ENCODE results near the gene AFAP1L2. TPM values are rescaled to one million over a fixed set of nuclear protein-coding genes. Genes with fewer than 3 reads are reported as not detected.

The AFAP1L2 gene
- polyA plus RNA-seq, 1 experiment, result 0.22 TPM

- DNase-seq (ENCODE audit: low read depth), result no peak
- no peak for TF ChIP-seq CTCF (IDR thresholded peaks at IDR 0.05; ENCODE audit: insufficient read depth, low read depth, low read length)
- POLR2A ChIA-PET, result no interaction called here
- Histone ChIP-seq H3K36me3 (ENCODE audit: control insufficient read depth, insufficient read depth, low read length) (no peaks in the 10 kb centered on the region), H3K27me3 (ENCODE audit: control insufficient read depth, insufficient read depth, low read length) (0 out of 2 replicates have a peak, but pooled peaks cover 1% of the 10 kb centered on the region), H3K4me3 (ENCODE audit: low read depth, low read length) (no peak overlapping the region)
- CTCF ChIA-PET, result interaction anchor here (0.5 to 4.4 kb wide), 3 partner anchors 41 to 218 kb away, joined by 3 to 28 read pairs (median 3); no protein-coding TSS in a partner anchor
Measured at GRCh38 chr10:114432566-114433093, 28.3 kb upstream of the AFAP1L2 start.

GRCh38 chr10:114431414-114432135, 27.3 kb upstream of the AFAP1L2 start:
- CTCF ChIA-PET, result interaction anchor here (4.4 kb wide), 1 partner anchor 128 kb away, joined by 28 read pairs; no protein-coding TSS in a partner anchor
- H3K27me3 ChIP-seq (ENCODE audit: control insufficient read depth, insufficient read depth, low read length), result peaks cover 1% of the 10 kb centered on the region; the same call in 1 of the 2 replicates
- POLR2A ChIA-PET, result no interaction called here
- no peak overlapping the region for H3K4me3 ChIP-seq (ENCODE audit: low read depth, low read length)
- no peak for DNase-seq (ENCODE audit: low read depth)
- no peaks in the 10 kb centered on the region for H3K36me3 ChIP-seq (ENCODE audit: control insufficient read depth, insufficient read depth, low read length)
- no peak for TF ChIP-seq CTCF (IDR thresholded peaks at IDR 0.05; ENCODE audit: insufficient read depth, low read depth, low read length)

- no peak overlapping the region for H3K4me3 ChIP-seq (ENCODE audit: low read depth, low read length)
- TF ChIP-seq CTCF (IDR thresholded peaks at IDR 0.05; ENCODE audit: insufficient read depth, low read depth, low read length), result no peak
- H3K36me3 ChIP-seq (ENCODE audit: control insufficient read depth, insufficient read depth, low read length), result no peaks in the 10 kb centered on the region
- ChIA-PET CTCF (interaction anchor here (0.9 to 1.7 kb wide), 3 partner anchors 11 to 126 kb away, joined by 3 to 5 read pairs (median 4); no protein-coding TSS in a partner anchor), POLR2A (no interaction called here)
- H3K27me3 ChIP-seq (ENCODE audit: control insufficient read depth, insufficient read depth, low read length), result peaks cover 1% of the 10 kb centered on the region; the same call in 1 of the 2 replicates
- DNase-seq (ENCODE audit: low read depth), result no peak
Measured at GRCh38 chr10:114430688-114431413, 26.5 kb upstream of the AFAP1L2 start.

- POLR2A ChIA-PET, result no interaction called here
- no peak for DNase-seq (ENCODE audit: low read depth)
- Histone ChIP-seq H3K4me3 (ENCODE audit: low read depth, low read length) (no peak overlapping the region), H3K27me3 (ENCODE audit: control insufficient read depth, insufficient read depth, low read length) (peaks cover 1% of the 10 kb centered on the region; the same call in 1 of the 2 replicates), H3K36me3 (ENCODE audit: control insufficient read depth, insufficient read depth, low read length) (no peaks in the 10 kb centered on the region)
- CTCF ChIA-PET, result interaction anchor here (0.9 to 1.8 kb wide), 4 partner anchors 8 to 125 kb away, joined by 3 to 5 read pairs (median 4); no protein-coding TSS in a partner anchor
- no peak for TF ChIP-seq CTCF (IDR thresholded peaks at IDR 0.05; ENCODE audit: insufficient read depth, low read depth, low read length)
Measured at GRCh38 chr10:114429581-114430335, 25.5 kb upstream of the AFAP1L2 start.

Measured in BJ (cell line).